H9 (cell line): ENCODE data around the gene MYO7B. TPM values are rescaled to one million over a fixed set of nuclear protein-coding genes. Genes with fewer than 3 reads are reported as not detected.

Source experiments
- DNase-seq: peaks from one replicate; pipeline ENCODE4 v3.0.0-alpha.2; 2017
- H2AFZ ChIP-seq: one replicate; pipeline ENCODE4 v1.6.1; 2013; ENCODE audit warnings: mild to moderate bottlenecking, low read length, control low read depth, moderate library complexity
- H2AK5ac ChIP-seq: 2 replicates; pipeline ENCODE4 v1.6.1; 2013; ENCODE audit warnings: low read length, control low read depth, mixed read lengths; ENCODE audit not compliant: insufficient read length
- H2BK120ac ChIP-seq: one replicate; pipeline ENCODE4 v1.6.1; 2013; ENCODE audit warnings: low read depth, mild to moderate bottlenecking, low read length, control low read depth, inconsistent platforms; ENCODE audit not compliant: poor library complexity, severe bottlenecking
- H2BK12ac ChIP-seq: 2 replicates; pipeline ENCODE4 v1.6.1; 2013; ENCODE audit warnings: low read length, control low read depth, mixed read lengths, low read depth; ENCODE audit not compliant: insufficient read length
- H2BK15ac ChIP-seq: 2 replicates; pipeline ENCODE4 v1.6.1; 2013; ENCODE audit warnings: low read depth, low read length, control low read depth
- H2BK20ac ChIP-seq: one replicate; pipeline ENCODE4 v1.6.1; 2013; ENCODE audit warnings: low read depth, mild to moderate bottlenecking, low read length, control low read depth, inconsistent platforms; ENCODE audit not compliant: poor library complexity, severe bottlenecking
- H2BK5ac ChIP-seq: 2 replicates; pipeline ENCODE4 v1.6.1; 2013; ENCODE audit warnings: low read length, control low read depth, mixed read lengths; ENCODE audit not compliant: insufficient read length
- H3K14ac ChIP-seq: 2 replicates; pipeline ENCODE4 v1.6.1; 2013; ENCODE audit warnings: low read length, control low read depth; ENCODE audit not compliant: insufficient read depth
- H3K18ac ChIP-seq: 2 replicates; pipeline ENCODE4 v1.6.1; 2013; ENCODE audit warnings: low read depth, mild to moderate bottlenecking, mixed read lengths, low read length, control low read depth; ENCODE audit not compliant: insufficient read length
- H3K23ac ChIP-seq: 2 replicates; pipeline ENCODE4 v1.6.1; 2013; ENCODE audit warnings: low read length, control low read depth, mixed read lengths, low read depth; ENCODE audit not compliant: insufficient read length
- H3K23me2 ChIP-seq: 2 replicates; pipeline ENCODE4 v1.6.1; 2013; ENCODE audit warnings: low read depth, mild to moderate bottlenecking, mixed read lengths, low read length, control low read depth; ENCODE audit not compliant: insufficient read length, poor library complexity, severe bottlenecking
- H3K27ac ChIP-seq: 2 replicates; pipeline ENCODE4 v1.5.1; 2013; ENCODE audit warnings: low read length, control low read depth, mixed read lengths, low read depth; ENCODE audit not compliant: insufficient read length
- H3K27me3 ChIP-seq: 2 replicates; pipeline ENCODE4 v1.6.1; 2013; ENCODE audit warnings: low read length, control low read depth, inconsistent platforms; ENCODE audit not compliant: insufficient read depth
- H3K4ac ChIP-seq: 2 replicates; pipeline ENCODE4 v1.6.1; 2013; ENCODE audit warnings: low read depth, mild to moderate bottlenecking, control low read depth, inconsistent platforms, low read length, moderate library complexity
- H3K4me1 ChIP-seq: 2 replicates; pipeline ENCODE4 v1.6.1; 2013; ENCODE audit warnings: low read length, control low read depth, inconsistent platforms; ENCODE audit not compliant: insufficient read depth
- H3K4me2 ChIP-seq: 2 replicates; pipeline ENCODE4 v1.6.1; 2013; ENCODE audit warnings: low read length, control low read depth, mixed read lengths; ENCODE audit not compliant: insufficient read length, insufficient read depth
- H3K56ac ChIP-seq: 2 replicates; pipeline ENCODE4 v1.6.1; 2013; ENCODE audit warnings: low read depth, mild to moderate bottlenecking, mixed read lengths, low read length, control low read depth; ENCODE audit not compliant: insufficient read length
- H3K79me1 ChIP-seq: 2 replicates; pipeline ENCODE4 v1.6.1; 2013; ENCODE audit warnings: low read depth, mild to moderate bottlenecking, moderate library complexity, low read length, control low read depth, inconsistent platforms; ENCODE audit not compliant: insufficient read depth, poor library complexity, severe bottlenecking
- H3K79me2 ChIP-seq: 2 replicates; pipeline ENCODE4 v1.6.1; 2013; ENCODE audit warnings: low read length, control low read depth, inconsistent platforms; ENCODE audit not compliant: insufficient read depth
- H3K9ac ChIP-seq: 2 replicates; pipeline ENCODE4 v1.6.1; 2013; ENCODE audit warnings: low read length, control low read depth, mixed read lengths; ENCODE audit not compliant: insufficient read length; ENCODE audit errors: extremely low read depth
- H3K9me3 ChIP-seq: one replicate; pipeline ENCODE4 v1.6.1; 2013; ENCODE audit warnings: low read depth, low read length, inconsistent platforms; ENCODE audit not compliant: control insufficient read depth
- H3T11ph ChIP-seq: one replicate; pipeline ENCODE4 v1.6.1; 2013; ENCODE audit warnings: mild to moderate bottlenecking, low read length, control low read depth, inconsistent platforms
- H4K20me1 ChIP-seq: one replicate; pipeline ENCODE4 v1.6.1; 2013; ENCODE audit not compliant: control insufficient read depth, insufficient read length, insufficient read depth
- H4K5ac ChIP-seq: 2 replicates; pipeline ENCODE4 v1.6.1; 2013; ENCODE audit warnings: low read depth, mild to moderate bottlenecking, mixed read lengths, low read length, control low read depth; ENCODE audit not compliant: insufficient read length
- H4K8ac ChIP-seq: replicated peaks from 2 replicates; pipeline ENCODE4 v1.6.1; 2013; ENCODE audit warnings: low read length, control low read depth, mixed read lengths, low read depth; ENCODE audit not compliant: insufficient read length
- H4K91ac ChIP-seq: 2 replicates; pipeline ENCODE4 v1.6.1; 2013; ENCODE audit warnings: low read depth, mild to moderate bottlenecking, moderate library complexity, mixed read lengths, low read length, control low read depth; ENCODE audit not compliant: insufficient read length
- H3K27ac Mint-ChIP-seq, 3 experiments: 2 replicates in 2 of 3; 3 replicates in 1 of 3; pipeline ENCODE4 v1.8.0; 2020 to 2021; ENCODE audit warnings: mixed read lengths in 3 of 3, mild to moderate bottlenecking in 1 of 3, moderate library complexity in 1 of 3
- H3K27me3 Mint-ChIP-seq: 2 replicates; pipeline ENCODE4 v1.8.0; 2021; ENCODE audit warnings: low read depth, mild to moderate bottlenecking, moderate library complexity, mixed read lengths
- H3K36me3 Mint-ChIP-seq, 3 experiments: 2 replicates in 2 of 3; 3 replicates in 1 of 3; pipeline ENCODE4 v1.8.0; 2020 to 2021; ENCODE audit warnings: low read depth in 3 of 3, mixed read lengths in 3 of 3; ENCODE audit not compliant: insufficient read depth in 1 of 3
- H3K4me1 Mint-ChIP-seq, 2 experiments: 2 replicates each; pipeline ENCODE4 v1.8.0; 2020; ENCODE audit warnings: mixed read lengths in 2 of 2
- H3K4me3 Mint-ChIP-seq, 2 experiments: 2 replicates in 1 of 2; 3 replicates in 1 of 2; pipeline ENCODE4 v1.8.0; 2020 to 2021; ENCODE audit warnings: mild to moderate bottlenecking in 2 of 2, mixed read lengths in 2 of 2, moderate library complexity in 1 of 2
- H3K9me3 Mint-ChIP-seq, 2 experiments: 2 replicates in 1 of 2; 3 replicates in 1 of 2; pipeline ENCODE4 v1.8.0; 2020; ENCODE audit warnings: mild to moderate bottlenecking in 2 of 2, mixed read lengths in 2 of 2, moderate library complexity in 1 of 2
- CTCF ChIP-seq: fragments of 200-600 bp; sonication (generic); conservative IDR thresholded peaks from 3 replicates; pipeline ENCODE4 v1.8.0; 2021; ENCODE audit warnings: antibody characterized with exemption, mild to moderate bottlenecking
- WGBS: extraction: QIAGEN DNeasy Blood & Tissue Kit; methylation state at CpG from one replicate; pipeline ENCODE4 v1.1.7; 2013; ENCODE audit warnings: missing lambda C conversion rate, low lambda C conversion rate, mixed read lengths; ENCODE audit not compliant: insufficient read length; ENCODE audit errors: extremely low coverage; 5-methylcytosine and 5-hydroxymethylcytosine counted together
- total RNA-seq: library from RNA; stranded (reverse); gene quantifications from 2 replicates; pipeline ENCODE4 v1.2.1, GENCODE V29; 2021

The MYO7B gene
- total RNA-seq, 1 experiment from 2014 or later = not detected

GRCh38 chr2:127678991-127679390 lies 143.5 kb downstream of the MYO7B start:
- Histone ChIP-seq H3K56ac (no peak overlapping the region), H2AK5ac (no peak overlapping the region), H3K27ac (no peak overlapping the region), H2BK5ac (no peak overlapping the region), H3K4ac (no peak overlapping the region), H4K20me1 (no peaks in the 10 kb centered on the region), H3K23me2 (peaks cover 6% of the 10 kb centered on the region), H3K23ac (no peak overlapping the region), H3K4me1 (no peaks in the 10 kb centered on the region; the same call in 1 of the 2 replicates), H2BK12ac (no peak overlapping the region), H4K91ac (no peak overlapping the region), H2BK20ac (no peak overlapping the region), H3K79me2 (no peaks in the 10 kb centered on the region), H2BK15ac (no peak overlapping the region), H3K79me1 (no peaks in the 10 kb centered on the region), H3T11ph (no peak overlapping the region), H3K9me3 (no peaks in the 10 kb centered on the region), H2BK120ac (no peak overlapping the region), H3K18ac (no peak overlapping the region), H3K27me3 (peaks cover 13% of the 10 kb centered on the region), H3K14ac (no peak overlapping the region), H4K8ac (no peak overlapping the region), H3K9ac (no peak overlapping the region), H2AFZ (no peak overlapping the region), H3K4me2 (no peak overlapping the region), H4K5ac (no peak overlapping the region)
- peaks cover 58% of the 10 kb centered on the region for H3K27me3 Mint-ChIP-seq
- DNase-seq = no peak
- H3K4me1 Mint-ChIP-seq = peaks cover 11 to 13% of the 10 kb centered on the region in 2 experiments
- WGBS = no CpG with 5 or more reads among the region's 6 CpGs
- no peak for TF ChIP-seq CTCF
- H3K9me3 Mint-ChIP-seq = no peaks in the 10 kb centered on the region
- H3K27ac Mint-ChIP-seq = no peak overlapping the region
- no peak overlapping the region for H3K4me3 Mint-ChIP-seq
- H3K36me3 Mint-ChIP-seq = no peaks in the 10 kb centered on the region; a peak in 1 of 7 replicates
